Activated T-cell treated with anti-CD3 and anti-CD28 coated beads, Interleukin-2, amount 50 U/mL, for 24 hours (primary cell): ENCODE measurements around the gene OLIG2.

ENCODE experiments used
- DNase-seq: peaks from one replicate; pipeline ENCODE4 v3.0.0-alpha.2; 2020
- H3K27ac Mint-ChIP-seq: 2 replicates; pipeline ENCODE4 v1.8.0; 2020; ENCODE audit warnings: mild to moderate bottlenecking, mixed read lengths
- H3K27me3 Mint-ChIP-seq: 2 replicates; pipeline ENCODE4 v1.8.0; 2020; ENCODE audit warnings: mixed read lengths
- H3K36me3 Mint-ChIP-seq: 2 replicates; pipeline ENCODE4 v1.8.0; 2020; ENCODE audit warnings: low read depth, mixed read lengths
- H3K4me1 Mint-ChIP-seq: 2 replicates; pipeline ENCODE4 v1.8.0; 2020; ENCODE audit warnings: low read depth, mixed read lengths
- H3K4me3 Mint-ChIP-seq: 2 replicates; pipeline ENCODE4 v1.8.0; 2020; ENCODE audit warnings: mild to moderate bottlenecking, moderate library complexity, mixed read lengths
- H3K9me3 Mint-ChIP-seq: 2 replicates; pipeline ENCODE4 v1.8.0; 2020; ENCODE audit warnings: mixed read lengths

OLIG2 gene

DNA sequence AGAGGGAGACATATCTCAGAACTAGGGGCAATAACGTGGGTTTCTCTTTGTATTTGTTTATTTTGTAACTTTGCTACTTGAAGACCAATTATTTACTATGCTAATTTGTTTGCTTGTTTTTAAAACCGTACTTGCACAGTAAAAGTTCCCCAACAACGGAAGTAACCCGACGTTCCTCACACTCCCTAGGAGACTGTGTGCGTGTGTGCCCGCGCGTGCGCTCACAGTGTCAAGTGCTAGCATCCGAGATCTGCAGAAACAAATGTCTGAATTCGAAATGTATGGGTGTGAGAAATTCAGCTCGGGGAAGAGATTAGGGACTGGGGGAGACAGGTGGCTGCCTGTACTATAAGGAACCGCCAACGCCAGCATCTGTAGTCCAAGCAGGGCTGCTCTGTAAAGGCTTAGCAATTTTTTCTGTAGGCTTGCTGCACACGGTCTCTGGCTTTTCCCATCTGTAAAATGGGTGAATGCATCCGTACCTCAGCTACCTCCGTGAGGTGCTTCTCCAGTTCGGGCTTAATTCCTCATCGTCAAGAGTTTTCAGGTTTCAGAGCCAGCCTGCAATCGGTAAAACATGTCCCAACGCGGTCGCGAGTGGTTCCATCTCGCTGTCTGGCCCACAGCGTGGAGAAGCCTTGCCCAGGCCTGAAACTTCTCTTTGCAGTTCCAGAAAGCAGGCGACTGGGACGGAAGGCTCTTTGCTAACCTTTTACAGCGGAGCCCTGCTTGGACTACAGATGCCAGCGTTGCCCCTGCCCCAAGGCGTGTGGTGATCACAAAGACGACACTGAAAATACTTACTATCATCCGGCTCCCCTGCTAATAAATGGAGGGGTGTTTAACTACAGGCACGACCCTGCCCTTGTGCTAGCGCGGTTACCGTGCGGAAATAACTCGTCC lies 1.3 kb upstream of the OLIG2 start:
- H3K4me3 Mint-ChIP-seq, result peak overlapping the region; percentile 6
- H3K4me1 Mint-ChIP-seq, result peaks cover 60% of the 10 kb centered on the region
- peaks cover 88% of the 10 kb centered on the region for H3K27me3 Mint-ChIP-seq
- H3K27ac Mint-ChIP-seq, result peak overlapping the region; percentile 39
- no peaks in the 10 kb centered on the region for H3K36me3 Mint-ChIP-seq
- no peak for DNase-seq
- H3K9me3 Mint-ChIP-seq, result no peaks in the 10 kb centered on the region

DNA sequence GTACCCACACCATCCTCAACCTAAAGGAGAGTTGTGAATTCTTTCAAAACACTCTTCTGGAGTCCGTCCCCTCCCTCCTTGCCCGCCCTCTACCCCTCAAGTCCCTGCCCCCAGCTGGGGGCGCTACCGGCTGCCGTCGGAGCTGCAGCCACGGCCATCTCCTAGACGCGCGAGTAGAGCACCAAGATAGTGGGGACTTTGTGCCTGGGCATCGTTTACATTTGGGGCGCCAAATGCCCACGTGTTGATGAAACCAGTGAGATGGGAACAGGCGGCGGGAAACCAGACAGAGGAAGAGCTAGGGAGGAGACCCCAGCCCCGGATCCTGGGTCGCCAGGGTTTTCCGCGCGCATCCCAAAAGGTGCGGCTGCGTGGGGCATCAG lies 638 bp upstream of the OLIG2 start:
- no peaks in the 10 kb centered on the region for H3K9me3 Mint-ChIP-seq
- peaks cover 61% of the 10 kb centered on the region for H3K4me1 Mint-ChIP-seq

DNA sequence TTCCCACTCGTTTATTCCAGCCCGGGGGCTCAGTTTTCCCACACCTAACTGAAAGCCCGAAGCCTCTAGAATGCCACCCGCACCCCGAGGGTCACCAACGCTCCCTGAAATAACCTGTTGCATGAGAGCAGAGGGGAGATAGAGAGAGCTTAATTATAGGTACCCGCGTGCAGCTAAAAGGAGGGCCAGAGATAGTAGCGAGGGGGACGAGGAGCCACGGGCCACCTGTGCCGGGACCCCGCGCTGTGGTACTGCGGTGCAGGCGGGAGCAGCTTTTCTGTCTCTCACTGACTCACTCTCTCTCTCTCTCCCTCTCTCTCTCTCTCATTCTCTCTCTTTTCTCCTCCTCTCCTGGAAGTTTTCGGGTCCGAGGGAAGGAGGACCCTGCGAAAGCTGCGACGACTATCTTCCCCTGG lies 716 bp downstream of the OLIG2 start:
- Mint-ChIP-seq H3K27ac (peak overlapping the region; percentile 29), H3K36me3 (no peaks in the 10 kb centered on the region), H3K27me3 (peaks cover 92% of the 10 kb centered on the region), H3K4me3 (peak overlapping the region; percentile 49), H3K9me3 (no peaks in the 10 kb centered on the region), H3K4me1 (peaks cover 53% of the 10 kb centered on the region)
- no peak for DNase-seq

More for the DNA sequence above, 638 bp upstream of the OLIG2 start:
- no peak for DNase-seq
- Mint-ChIP-seq H3K36me3 (no peaks in the 10 kb centered on the region), H3K4me3 (peak overlapping the region; percentile 15), H3K27ac (no peak overlapping the region), H3K27me3 (peaks cover 91% of the 10 kb centered on the region)

DNA sequence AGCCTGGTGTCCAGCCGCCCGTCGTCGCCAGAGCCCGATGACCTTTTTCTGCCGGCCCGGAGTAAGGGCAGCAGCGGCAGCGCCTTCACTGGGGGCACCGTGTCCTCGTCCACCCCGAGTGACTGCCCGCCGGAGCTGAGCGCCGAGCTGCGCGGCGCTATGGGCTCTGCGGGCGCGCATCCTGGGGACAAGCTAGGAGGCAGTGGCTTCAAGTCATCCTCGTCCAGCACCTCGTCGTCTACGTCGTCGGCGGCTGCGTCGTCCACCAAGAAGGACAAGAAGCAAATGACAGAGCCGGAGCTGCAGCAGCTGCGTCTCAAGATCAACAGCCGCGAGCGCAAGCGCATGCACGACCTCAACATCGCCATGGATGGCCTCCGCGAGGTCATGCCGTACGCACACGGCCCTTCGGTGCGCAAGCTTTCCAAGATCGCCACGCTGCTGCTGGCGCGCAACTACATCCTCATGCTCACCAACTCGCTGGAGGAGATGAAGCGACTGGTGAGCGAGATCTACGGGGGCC lies 1.2 kb downstream of the OLIG2 start:
- H3K4me1 Mint-ChIP-seq, result peaks cover 53% of the 10 kb centered on the region
- H3K27me3 Mint-ChIP-seq, result peaks cover 92% of the 10 kb centered on the region
- peak; percentile 47 for DNase-seq
- H3K27ac Mint-ChIP-seq, result peak overlapping the region; percentile 72
- H3K9me3 Mint-ChIP-seq, result no peaks in the 10 kb centered on the region
- H3K36me3 Mint-ChIP-seq, result no peaks in the 10 kb centered on the region
- H3K4me3 Mint-ChIP-seq, result peak overlapping the region; percentile 49

DNA sequence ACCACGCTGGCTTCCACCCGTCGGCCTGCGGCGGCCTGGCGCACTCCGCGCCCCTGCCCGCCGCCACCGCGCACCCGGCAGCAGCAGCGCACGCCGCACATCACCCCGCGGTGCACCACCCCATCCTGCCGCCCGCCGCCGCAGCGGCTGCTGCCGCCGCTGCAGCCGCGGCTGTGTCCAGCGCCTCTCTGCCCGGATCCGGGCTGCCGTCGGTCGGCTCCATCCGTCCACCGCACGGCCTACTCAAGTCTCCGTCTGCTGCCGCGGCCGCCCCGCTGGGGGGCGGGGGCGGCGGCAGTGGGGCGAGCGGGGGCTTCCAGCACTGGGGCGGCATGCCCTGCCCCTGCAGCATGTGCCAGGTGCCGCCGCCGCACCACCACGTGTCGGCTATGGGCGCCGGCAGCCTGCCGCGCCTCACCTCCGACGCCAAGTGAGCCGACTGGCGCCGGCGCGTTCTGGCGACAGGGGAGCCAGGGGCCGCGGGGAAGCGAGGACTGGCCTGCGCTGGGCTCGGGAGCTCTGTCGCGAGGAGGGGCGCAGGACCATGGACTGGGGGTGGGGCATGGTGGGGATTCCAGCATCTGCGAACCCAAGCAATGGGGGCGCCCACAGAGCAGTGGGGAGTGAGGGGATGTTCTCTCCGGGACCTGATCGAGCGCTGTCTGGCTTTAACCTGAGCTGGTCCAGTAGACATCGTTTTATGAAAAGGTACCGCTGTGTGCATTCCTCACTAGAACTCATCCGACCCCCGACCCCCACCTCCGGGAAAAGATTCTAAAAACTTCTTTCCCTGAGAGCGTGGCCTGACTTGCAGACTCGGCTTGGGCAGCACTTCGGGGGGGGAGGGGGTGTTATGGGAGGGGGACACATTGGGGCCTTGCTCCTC lies 1.9 kb downstream of the OLIG2 start:
- DNase-seq, result peak; percentile 43
- no peaks in the 10 kb centered on the region for H3K9me3 Mint-ChIP-seq
- no peak overlapping the region for H3K4me3 Mint-ChIP-seq
- H3K27me3 Mint-ChIP-seq, result peaks cover 92% of the 10 kb centered on the region
- no peak overlapping the region for H3K27ac Mint-ChIP-seq
- peaks cover 49% of the 10 kb centered on the region for H3K4me1 Mint-ChIP-seq
- no peaks in the 10 kb centered on the region for H3K36me3 Mint-ChIP-seq

DNA sequence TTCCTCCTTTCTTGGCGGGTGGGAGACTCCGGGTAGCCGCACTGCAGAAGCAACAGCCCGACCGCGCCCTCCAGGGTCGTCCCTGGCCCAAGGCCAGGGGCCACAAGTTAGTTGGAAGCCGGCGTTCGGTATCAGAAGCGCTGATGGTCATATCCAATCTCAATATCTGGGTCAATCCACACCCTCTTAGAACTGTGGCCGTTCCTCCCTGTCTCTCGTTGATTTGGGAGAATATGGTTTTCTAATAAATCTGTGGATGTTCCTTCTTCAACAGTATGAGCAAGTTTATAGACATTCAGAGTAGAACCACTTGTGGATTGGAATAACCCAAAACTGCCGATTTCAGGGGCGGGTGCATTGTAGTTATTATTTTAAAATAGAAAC lies 2.5 kb downstream of the OLIG2 start:
- Mint-ChIP-seq H3K36me3 (no peaks in the 10 kb centered on the region), H3K9me3 (no peaks in the 10 kb centered on the region), H3K4me1 (peaks cover 48% of the 10 kb centered on the region), H3K27ac (peak overlapping the region; percentile 74), H3K4me3 (peak overlapping the region; percentile 38), H3K27me3 (peaks cover 91% of the 10 kb centered on the region)
- DNase-seq, result no peak

- no peaks in the 10 kb centered on the region for H3K9me3 Mint-ChIP-seq
- H3K4me3 Mint-ChIP-seq, result peak overlapping the region; percentile 61
- no peaks in the 10 kb centered on the region for H3K36me3 Mint-ChIP-seq
- peak overlapping the region; percentile 76 for H3K27ac Mint-ChIP-seq
- H3K27me3 Mint-ChIP-seq, result peaks cover 90% of the 10 kb centered on the region
- H3K4me1 Mint-ChIP-seq, result peaks cover 44% of the 10 kb centered on the region
- DNase-seq, result peak; percentile 49
Measured at GRCh38 chr21:33028773-33029384, 3.1 kb downstream of the OLIG2 start.

DNA sequence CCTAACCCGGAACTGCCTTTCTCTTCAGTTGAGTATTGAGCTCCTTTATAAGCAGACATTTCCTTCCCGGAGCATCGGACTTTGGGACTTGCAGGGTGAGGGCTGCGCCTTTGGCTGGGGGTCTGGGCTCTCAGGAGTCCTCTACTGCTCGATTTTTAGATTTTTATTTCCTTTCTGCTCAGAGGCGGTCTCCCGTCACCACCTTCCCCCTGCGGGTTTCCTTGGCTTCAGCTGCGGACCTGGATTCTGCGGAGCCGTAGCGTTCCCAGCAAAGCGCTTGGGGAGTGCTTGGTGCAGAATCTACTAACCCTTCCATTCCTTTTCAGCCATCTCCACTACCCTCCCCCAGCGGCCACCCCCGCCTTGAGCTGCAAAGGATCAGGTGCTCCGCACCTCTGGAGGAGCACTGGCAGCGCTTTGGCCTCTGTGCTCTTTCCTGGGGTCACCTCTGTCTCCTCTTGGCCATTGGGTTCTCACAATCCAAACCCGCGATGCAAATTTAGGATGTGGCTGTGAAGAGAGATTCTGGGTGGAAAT lies 3.7 kb downstream of the OLIG2 start:
- peak overlapping the region; percentile 8 for H3K27ac Mint-ChIP-seq
- H3K27me3 Mint-ChIP-seq, result peaks cover 90% of the 10 kb centered on the region
- peaks cover 39% of the 10 kb centered on the region for H3K4me1 Mint-ChIP-seq
- DNase-seq, result no peak
- peak overlapping the region; percentile 61 for H3K4me3 Mint-ChIP-seq
- H3K9me3 Mint-ChIP-seq, result no peaks in the 10 kb centered on the region
- H3K36me3 Mint-ChIP-seq, result no peaks in the 10 kb centered on the region

GRCh38 chr21:33029975-33030461 lies 4.3 kb downstream of the OLIG2 start:
- DNase-seq, result no peak
- Mint-ChIP-seq H3K4me3 (no peak overlapping the region), H3K27ac (no peak overlapping the region), H3K27me3 (peaks cover 89% of the 10 kb centered on the region), H3K36me3 (no peaks in the 10 kb centered on the region), H3K9me3 (no peaks in the 10 kb centered on the region), H3K4me1 (peaks cover 33% of the 10 kb centered on the region)

DNA sequence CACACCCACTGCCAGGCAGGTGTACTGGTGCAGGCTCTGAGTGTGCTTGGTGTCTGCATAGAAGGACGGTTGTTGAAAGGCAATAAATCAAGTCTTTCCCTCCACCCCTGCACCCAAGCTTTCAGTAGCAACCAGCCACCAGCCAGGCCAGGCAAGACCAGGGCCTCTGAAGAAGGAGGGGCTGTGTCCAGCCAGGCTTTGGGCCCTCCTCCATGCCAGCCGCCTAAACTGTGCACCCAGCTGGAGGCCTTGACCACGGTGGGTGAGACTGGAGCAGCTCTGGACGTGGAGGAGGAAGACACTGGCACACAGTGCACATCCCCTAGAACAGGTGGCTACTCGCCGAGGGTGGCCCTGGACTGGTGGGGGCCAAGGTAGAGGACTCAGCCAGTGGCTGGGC lies 4.9 kb downstream of the OLIG2 start:
- H3K27me3 Mint-ChIP-seq, result peaks cover 88% of the 10 kb centered on the region
- H3K36me3 Mint-ChIP-seq, result no peaks in the 10 kb centered on the region
- H3K4me3 Mint-ChIP-seq, result no peak overlapping the region
- DNase-seq, result no peak
- H3K4me1 Mint-ChIP-seq, result peaks cover 31% of the 10 kb centered on the region
- no peaks in the 10 kb centered on the region for H3K9me3 Mint-ChIP-seq
- no peak overlapping the region for H3K27ac Mint-ChIP-seq

DNA sequence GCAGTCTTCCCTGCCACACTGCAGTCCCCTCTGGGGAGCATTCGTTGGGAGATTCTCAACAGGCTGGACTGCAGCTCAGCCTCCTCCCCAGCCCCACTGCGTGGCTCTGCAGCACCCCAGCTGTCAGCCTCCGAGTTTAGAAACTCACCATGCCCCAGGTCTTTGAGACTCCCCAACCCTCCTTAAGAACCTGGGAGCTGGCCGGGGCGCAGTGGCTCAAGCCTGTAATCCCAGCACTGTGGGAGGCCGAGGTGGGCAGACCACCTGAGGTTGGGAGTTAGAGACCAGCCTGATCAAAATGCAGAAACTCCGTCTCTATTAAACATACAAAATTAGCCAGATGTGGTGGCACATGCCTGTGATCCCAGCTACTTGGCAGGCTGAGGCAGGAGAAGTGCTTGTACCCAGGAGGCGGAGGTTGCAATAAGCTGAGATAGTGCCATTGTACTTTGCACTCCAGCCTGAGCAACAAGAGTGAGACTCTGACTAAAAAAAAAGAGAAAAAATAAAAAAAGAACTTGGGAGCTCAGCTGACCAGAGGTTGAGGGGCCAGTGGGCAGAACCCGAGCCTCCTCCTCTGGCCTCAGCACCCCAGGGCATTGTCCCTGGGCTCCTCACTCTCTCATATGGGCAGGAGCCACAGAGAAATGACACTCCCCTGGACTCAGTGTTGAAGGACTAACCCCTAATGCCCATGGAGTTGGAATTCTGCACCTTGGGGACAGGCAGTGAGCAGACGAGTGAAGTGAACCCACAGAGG lies 5.6 kb downstream of the OLIG2 start:
- H3K9me3 Mint-ChIP-seq, result no peaks in the 10 kb centered on the region

DNA sequence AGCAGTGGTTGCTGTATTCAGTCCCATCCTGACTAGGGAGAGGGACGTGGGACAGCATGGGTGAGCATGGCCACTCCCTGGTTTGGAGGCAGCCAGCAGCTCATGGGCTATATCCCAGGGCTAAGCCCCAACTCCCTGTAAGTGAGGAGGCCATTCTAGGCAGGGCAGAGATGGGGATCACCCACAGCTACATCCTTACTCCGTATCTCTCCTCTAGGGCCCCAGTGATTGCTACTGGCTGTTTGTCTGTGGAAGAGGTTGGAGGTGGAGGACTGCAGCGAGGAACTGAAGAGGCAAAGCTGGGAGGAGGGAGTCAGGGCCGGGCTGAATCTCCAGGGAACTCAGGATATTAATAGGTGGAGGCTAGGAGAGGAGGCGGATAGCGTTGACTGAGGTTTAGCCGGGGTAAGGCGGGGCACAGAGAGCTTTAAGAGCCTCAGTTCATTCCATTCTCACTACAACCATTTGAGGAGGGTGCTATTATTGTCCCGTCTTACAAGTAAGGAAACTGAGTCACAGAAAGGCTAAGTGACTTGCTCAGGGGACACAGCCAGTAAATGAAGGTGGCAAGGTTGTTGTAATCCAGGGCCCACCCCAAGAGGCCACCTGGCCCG lies 6.8 kb downstream of the OLIG2 start:
- Mint-ChIP-seq H3K9me3 (no peaks in the 10 kb centered on the region), H3K27ac (no peak overlapping the region), H3K36me3 (no peaks in the 10 kb centered on the region), H3K27me3 (peaks cover 72% of the 10 kb centered on the region), H3K4me3 (no peak overlapping the region), H3K4me1 (peaks cover 27% of the 10 kb centered on the region)
- no peak for DNase-seq

More for the DNA sequence above, 5.6 kb downstream of the OLIG2 start:
- Mint-ChIP-seq H3K27ac (no peak overlapping the region), H3K4me1 (peaks cover 27% of the 10 kb centered on the region), H3K4me3 (no peak overlapping the region), H3K27me3 (peaks cover 81% of the 10 kb centered on the region), H3K36me3 (no peaks in the 10 kb centered on the region)
- DNase-seq, result no peak
